NB4 (cell line): Measurements from ENCODE around the gene XPNPEP1.

Source experiments
- DNase-seq: peaks from one replicate; pipeline ENCODE4 v3.0.0; 2010; ENCODE audit warnings: low read depth
- H3K4me3 ChIP-seq: one replicate; pipeline ENCODE4 v1.5.1; 2011; ENCODE audit warnings: mild to moderate bottlenecking, low read depth, low read length, moderate library complexity
- CTCF ChIP-seq: IDR thresholded peaks from one replicate; pipeline ENCODE4 v1.5.1; 2012; ENCODE audit warnings: low read depth, low read length
- MAX ChIP-seq: IDR thresholded peaks from 2 replicates; pipeline ENCODE4 v1.6.1; 2011; ENCODE audit warnings: low read depth, low read length
- MYC ChIP-seq: IDR thresholded peaks from 2 replicates; pipeline ENCODE4 v1.6.1; 2011; ENCODE audit warnings: low read depth, low read length
- POLR2A ChIP-seq: IDR thresholded peaks from 2 replicates; pipeline ENCODE4 v1.6.1; 2011; ENCODE audit warnings: mild to moderate bottlenecking; ENCODE audit not compliant: insufficient read length; ENCODE audit errors: extremely low read depth

Gene XPNPEP1

GRCh38 chr10:109937460-109938065 lies 14.3 kb upstream of the XPNPEP1 start:
- no peak overlapping the region for H3K4me3 ChIP-seq
- DNase-seq: no peak
- TF ChIP-seq MAX: no peak
- TF ChIP-seq CTCF: no peak

- H3K4me3 ChIP-seq: no peak overlapping the region
- DNase-seq: peak; percentile 75
These were observed 11.9 kb upstream of the XPNPEP1 start for GRCh38 chr10:109934958-109935793.

GRCh38 chr10:109933984-109934565 lies 10.8 kb upstream of the XPNPEP1 start:
- no peak overlapping the region for H3K4me3 ChIP-seq
- DNase-seq: peak; percentile 90
- TF ChIP-seq POLR2A (no peak), MAX (peak; percentile 97), MYC (peak; percentile 95), CTCF (no peak)

More at GRCh38 chr10:109934958-109935793, 11.9 kb upstream of the XPNPEP1 start:
- TF ChIP-seq MYC: no peak

GRCh38 chr10:109932968-109933367 lies 9.7 kb upstream of the XPNPEP1 start:
- no peak overlapping the region for H3K4me3 ChIP-seq
- DNase-seq: no peak
- no peak for TF ChIP-seq MYC
- no peak for TF ChIP-seq MAX
- TF ChIP-seq CTCF: no peak
- TF ChIP-seq POLR2A: no peak

GRCh38 chr10:109932391-109932790 lies 9.1 kb upstream of the XPNPEP1 start:
- no peak overlapping the region for H3K4me3 ChIP-seq
- TF ChIP-seq POLR2A (no peak), MAX (no peak), MYC (no peak), CTCF (no peak)
- no peak for DNase-seq

- TF ChIP-seq CTCF (no peak), MAX (no peak), POLR2A (no peak), MYC (no peak)
- H3K4me3 ChIP-seq: no peak overlapping the region
- peak; percentile 30 for DNase-seq
These were observed 7.9 kb upstream of the XPNPEP1 start for GRCh38 chr10:109931163-109931562.
